A673 (cell line): ENCODE results near the gene MRGPRX2. TPM values are rescaled to one million over a fixed set of nuclear protein-coding genes. Genes with fewer than 3 reads are reported as not detected.

ENCODE experiments used
- BruUV-seq: library from RNA; stranded (reverse); fragments of 400-500 nt; replicated peaks from 2 replicates; lab custom pipeline; 2021; lab: Mats Ljungman, UMichigan
- CTCF ChIA-PET: fragments of 300-600 bp; sonication (Branson Sonifier 250); formaldehyde crosslinking; loops from one replicate; lab custom pipeline; 2022; ENCODE audit warnings: antibody characterized with exemption; lab: Charles Lee
- POLR2A ChIA-PET: fragments of 300-600 bp; sonication (Branson Sonifier 250); formaldehyde crosslinking; loops from one replicate; lab custom pipeline; 2022; ENCODE audit warnings: antibody characterized with exemption; ENCODE audit not compliant: low non-redundant PET; lab: Charles Lee
- DNase-seq: peaks from one replicate; pipeline ENCODE4 v3.0.0-alpha.2; 2015; ENCODE audit warnings: low spot score
- H3K27ac ChIP-seq: fragments of 200-600 bp; sonication (generic); 2 replicates; pipeline ENCODE4 v1.5.1; 2016; ENCODE audit warnings: mixed run types, low read depth, mild to moderate bottlenecking, mixed read lengths, antibody characterized with exemption, low read length; ENCODE audit not compliant: poor library complexity, severe bottlenecking
- H3K27me3 ChIP-seq: fragments of 200-600 bp; sonication (generic); replicated peaks from 2 replicates; pipeline ENCODE4 v1.6.1; 2017; ENCODE audit warnings: mixed run types, low read depth, mild to moderate bottlenecking, mixed read lengths, antibody characterized with exemption, low read length; ENCODE audit not compliant: insufficient read depth, poor library complexity
- H3K36me3 ChIP-seq: fragments of 200-600 bp; sonication (generic); 2 replicates; pipeline ENCODE4 v1.6.1; 2016; ENCODE audit warnings: mixed run types, mild to moderate bottlenecking, mixed read lengths, antibody characterized with exemption, low read length; ENCODE audit not compliant: insufficient read depth, poor library complexity, severe bottlenecking
- H3K4me1 ChIP-seq: fragments of 200-600 bp; sonication (generic); 2 replicates; pipeline ENCODE4 v1.6.1; 2017; ENCODE audit warnings: mixed run types, mild to moderate bottlenecking, mixed read lengths, antibody characterized with exemption, low read length; ENCODE audit not compliant: insufficient read depth, poor library complexity, severe bottlenecking
- H3K4me3 ChIP-seq: fragments of 200-600 bp; sonication (generic); 2 replicates; pipeline ENCODE4 v1.5.1; 2016; ENCODE audit warnings: low read depth, mixed run types, mild to moderate bottlenecking, mixed read lengths, low read length; ENCODE audit not compliant: poor library complexity, severe bottlenecking
- H3K9me3 ChIP-seq: fragments of 200-600 bp; sonication (generic); 2 replicates; pipeline ENCODE4 v1.6.1; 2016; ENCODE audit warnings: mixed run types, low read depth, mild to moderate bottlenecking, mixed read lengths, antibody characterized with exemption, low read length; ENCODE audit not compliant: poor library complexity, severe bottlenecking
- EZH2 ChIP-seq: fragments of 200-600 bp; sonication (generic); IDR thresholded peaks from 2 replicates; pipeline ENCODE4 v1.6.1; 2017; ENCODE audit warnings: borderline replicate concordance, low read depth, mild to moderate bottlenecking, mixed read lengths, antibody characterized with exemption, low read length; ENCODE audit not compliant: poor library complexity, severe bottlenecking
- intact Hi-C: fragments of 100-400 bp; cut with micrococcal nuclease; formaldehyde crosslinking; loops from one replicate; pipeline ENCODE4 v1.10.0; 2022; ENCODE audit not compliant: unreplicated experiment
- total RNA-seq: library from RNA; stranded (reverse); gene quantifications from 2 replicates; pipeline ENCODE4 v1.2.3, GENCODE V29; 2021
- TF ChIP-seq, protein P1 (sequence below): fragments of 300-800, 200-600 bp; sonication (generic); conservative IDR thresholded peaks from 2 replicates; pipeline ENCODE4 v1.5.1; 2017; ENCODE audit warnings: low read depth, mild to moderate bottlenecking, antibody characterized with exemption, low read length, moderate library complexity, mixed read lengths

Gene MRGPRX2
- total RNA-seq, 1 experiment from 2014 or later, result not detected

GRCh38 chr11:19055905-19056304, 4.6 kb downstream of the MRGPRX2 start:
- Histone ChIP-seq H3K4me1 (no peaks in the 10 kb centered on the region), H3K27ac (no peak overlapping the region), H3K9me3 (no peaks in the 10 kb centered on the region), H3K36me3 (no peaks in the 10 kb centered on the region), H3K4me3 (no peak overlapping the region), H3K27me3 (no peaks in the 10 kb centered on the region)
- intact Hi-C loops, result no loop called here
- BruUV-seq, result no TSS peak
- no peak for TF ChIP-seq EZH2
- TF ChIP-seq, protein P1, sequence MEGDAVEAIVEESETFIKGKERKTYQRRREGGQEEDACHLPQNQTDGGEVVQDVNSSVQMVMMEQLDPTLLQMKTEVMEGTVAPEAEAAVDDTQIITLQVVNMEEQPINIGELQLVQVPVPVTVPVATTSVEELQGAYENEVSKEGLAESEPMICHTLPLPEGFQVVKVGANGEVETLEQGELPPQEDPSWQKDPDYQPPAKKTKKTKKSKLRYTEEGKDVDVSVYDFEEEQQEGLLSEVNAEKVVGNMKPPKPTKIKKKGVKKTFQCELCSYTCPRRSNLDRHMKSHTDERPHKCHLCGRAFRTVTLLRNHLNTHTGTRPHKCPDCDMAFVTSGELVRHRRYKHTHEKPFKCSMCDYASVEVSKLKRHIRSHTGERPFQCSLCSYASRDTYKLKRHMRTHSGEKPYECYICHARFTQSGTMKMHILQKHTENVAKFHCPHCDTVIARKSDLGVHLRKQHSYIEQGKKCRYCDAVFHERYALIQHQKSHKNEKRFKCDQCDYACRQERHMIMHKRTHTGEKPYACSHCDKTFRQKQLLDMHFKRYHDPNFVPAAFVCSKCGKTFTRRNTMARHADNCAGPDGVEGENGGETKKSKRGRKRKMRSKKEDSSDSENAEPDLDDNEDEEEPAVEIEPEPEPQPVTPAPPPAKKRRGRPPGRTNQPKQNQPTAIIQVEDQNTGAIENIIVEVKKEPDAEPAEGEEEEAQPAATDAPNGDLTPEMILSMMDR, result no peak
- DNase-seq, result no peak
- ChIA-PET POLR2A (no interaction called here), CTCF (no interaction called here)

- POLR2A ChIA-PET, result no interaction called here
- BruUV-seq, result no TSS peak
- Histone ChIP-seq H3K9me3 (no peaks in the 10 kb centered on the region), H3K27me3 (no peaks in the 10 kb centered on the region), H3K4me1 (no peaks in the 10 kb centered on the region), H3K4me3 (no peak overlapping the region), H3K27ac (no peak overlapping the region), H3K36me3 (no peaks in the 10 kb centered on the region)
- intact Hi-C loops, result no loop called here
- no peak for DNase-seq
- TF ChIP-seq EZH2, result no peak
- TF ChIP-seq, protein P1, result no peak
- CTCF ChIA-PET, result no interaction called here
Measured at GRCh38 chr11:19055016-19055415, 5.5 kb downstream of the MRGPRX2 start.

- no peak for TF ChIP-seq EZH2
- TF ChIP-seq, protein P1, result no peak
- POLR2A ChIA-PET, result no interaction called here
- H3K9me3 ChIP-seq, result no peaks in the 10 kb centered on the region
- BruUV-seq, result no TSS peak
- H3K27me3 ChIP-seq, result no peaks in the 10 kb centered on the region
- H3K27ac ChIP-seq, result no peak overlapping the region
- no peak overlapping the region for H3K4me3 ChIP-seq
- CTCF ChIA-PET, result no interaction called here
- no peak for DNase-seq
- H3K4me1 ChIP-seq, result no peaks in the 10 kb centered on the region
- no peaks in the 10 kb centered on the region for H3K36me3 ChIP-seq
- intact Hi-C loops, result no loop called here
Measured at GRCh38 chr11:19053909-19054308, 6.6 kb downstream of the MRGPRX2 start.
